GM12878 (cell line): Measurements from ENCODE around the gene STX1A. TPM values are rescaled to one million over a fixed set of nuclear protein-coding genes. Genes with fewer than 3 reads are reported as not detected.
A peak's percentile ranks its signal among the peaks of the same experiment; 100 is the strongest.

Experiments used
- ATAC-seq: fragments of 200-7000 bp; cut with Tn5 transposase; 3 replicates; pipeline ENCODE4 v1.9.1; 2020; ENCODE audit warnings: mild to moderate bottlenecking, moderate library complexity
- BruUV-seq: library from RNA; stranded (reverse); fragments of 400-500 nt; replicated peaks from 2 replicates; lab custom pipeline; 2021; lab: Mats Ljungman, UMichigan
- CTCF ChIA-PET: fragments of 300-600 bp; sonication (Branson Sonifier 250); formaldehyde crosslinking; extraction: SDS; loops from one replicate; lab custom pipeline; 2021; ENCODE audit warnings: inconsistent platforms; lab: Yijun Ruan, JAX
- POLR2A ChIA-PET: fragments of 350-600 bp; formaldehyde crosslinking; extraction: SDS; loops from one replicate; lab custom pipeline; 2021; ENCODE audit warnings: inconsistent platforms; lab: Charles Lee
- RAD21 ChIA-PET: fragments of 300-600 bp; sonication (Branson Sonifier 250); formaldehyde crosslinking; loops from one replicate; lab custom pipeline; 2023; ENCODE audit warnings: antibody characterized with exemption; ENCODE audit not compliant: unreplicated experiment; lab: Charles Lee
- SMC1A ChIA-PET: fragments of 300-600 bp; sonication (Branson Sonifier 250); formaldehyde crosslinking; loops from one replicate; lab custom pipeline; 2023; ENCODE audit not compliant: unreplicated experiment, uncharacterized antibody; lab: Charles Lee
- DNase-seq: peaks from one replicate; pipeline ENCODE4 v3.0.0-alpha.2; 2011; ENCODE audit warnings: low read depth, low spot score
- FAIRE-seq: peaks from 3 replicates; lab custom pipeline; 2011; peaks lifted over from hg19 to GRCh38; lab: Jason Lieb, UNC
- H2AFZ ChIP-seq: 2 replicates; pipeline ENCODE4 v1.6.0; 2011; ENCODE audit warnings: low read depth, low read length, control low read depth; ENCODE audit not compliant: control insufficient read depth
- H3K27ac ChIP-seq: 2 replicates; pipeline ENCODE4 v1.5.1; 2011; ENCODE audit warnings: control low read depth; ENCODE audit not compliant: control insufficient read depth, insufficient read depth
- H3K27me3 ChIP-seq, 2 experiments: replicated peaks in 1 of 2; 2 replicates each; pipeline versions ENCODE4 v1.6.0 to v1.6.1; 2011; ENCODE audit warnings: low read length in 1 of 2; ENCODE audit not compliant: control insufficient read depth in 2 of 2, insufficient read depth in 2 of 2
- H3K36me3 ChIP-seq, 2 experiments: 2 replicates each; pipeline ENCODE4 v1.5.1; 2011; ENCODE audit warnings: low read length in 1 of 2; ENCODE audit not compliant: control insufficient read depth in 2 of 2, insufficient read depth in 2 of 2
- H3K4me1 ChIP-seq: 2 replicates; pipeline ENCODE4 v1.6.1; 2011; ENCODE audit warnings: mild to moderate bottlenecking, low read length, moderate library complexity, mixed read lengths; ENCODE audit not compliant: control insufficient read depth, insufficient read depth
- H3K4me2 ChIP-seq: 2 replicates; pipeline ENCODE4 v1.6.0; 2011; ENCODE audit warnings: control low read depth; ENCODE audit not compliant: control insufficient read depth, insufficient read depth
- H3K4me3 ChIP-seq: fragments of 200-600 bp; sonication (generic); 2 replicates; pipeline ENCODE4 v1.5.1; 2016
- H3K79me2 ChIP-seq: 2 replicates; pipeline ENCODE4 v1.6.0; 2011; ENCODE audit warnings: low read length; ENCODE audit not compliant: control insufficient read depth, insufficient read depth
- H3K9ac ChIP-seq: 2 replicates; pipeline ENCODE4 v1.8.0; 2011; ENCODE audit warnings: low read length, control low read depth, mixed read lengths; ENCODE audit not compliant: control insufficient read depth, insufficient read depth
- H3K9me3 ChIP-seq: replicated peaks from 3 replicates; pipeline ENCODE4 v1.5.1; 2011; ENCODE audit warnings: mild to moderate bottlenecking, low read length; ENCODE audit not compliant: control insufficient read depth, insufficient read depth
- H4K20me1 ChIP-seq: 2 replicates; pipeline ENCODE4 v1.6.0; 2011; ENCODE audit not compliant: control insufficient read depth, insufficient read depth
- ATF2 ChIP-seq: IDR thresholded peaks from 2 replicates; pipeline ENCODE4 v1.6.1; 2012; ENCODE audit warnings: low read length, inconsistent platforms
- POLR2A ChIP-seq: IDR thresholded peaks from 2 replicates; pipeline ENCODE4 v1.6.1; 2011; ENCODE audit warnings: low read depth, mild to moderate bottlenecking, low read length
- POLR2AphosphoS5 ChIP-seq: IDR thresholded peaks from 2 replicates; pipeline ENCODE4 v1.6.1; 2011; ENCODE audit warnings: mild to moderate bottlenecking, low read length, inconsistent platforms
- RFX5 ChIP-seq: IDR thresholded peaks from 2 replicates; pipeline ENCODE4 v1.6.1; 2011; ENCODE audit warnings: low read depth, low read length, improper control_type of control experiment
- WRNIP1 ChIP-seq: IDR thresholded peaks from 2 replicates; pipeline ENCODE4 v1.6.1; 2011; ENCODE audit warnings: low read depth, low read length, improper control_type of control experiment, borderline replicate concordance
- WGBS: methylation state at CpG from one replicate; pipeline ENCODE4 v1.1.6; 2016; ENCODE audit warnings: low lambda C conversion rate; ENCODE audit not compliant: insufficient replicate concordance, insufficient coverage; ENCODE audit errors: missing lambda C conversion rate; 5-methylcytosine and 5-hydroxymethylcytosine counted together
- in situ Hi-C: fragments of 300-500 bp; cut with MboI; formaldehyde crosslinking; loops from 9 replicates; pipeline ENCODE4 v1.14.3; 2018; ENCODE audit warnings: mixed read lengths
- intact Hi-C: fragments of 100-400 bp; cut with micrococcal nuclease; formaldehyde crosslinking; loops from one replicate; pipeline ENCODE4 v1.14.2; 2022; ENCODE audit not compliant: unreplicated experiment
- polyA plus RNA-seq, 11 experiments: library from polyadenylated mRNA; depleted of rRNA in 4 of 11; unstranded in 6 of 11; stranded (reverse) in 5 of 11; fragments of >200 nt; fragmentation: Nextera tagmentation in 4 of 11; fragmentation: Illumina TruSeq in 1 of 11; extraction: Ambion mirVana in 4 of 11; extraction: Trizol in 1 of 11; gene quantifications; 1 replicate in 1 of 11; 2 replicates in 10 of 11; pipeline versions ENCODE4 v1.2.1 to v1.2.3, GENCODE V29; 2011 to 2016; ENCODE audit warnings: inconsistent platforms in 2 of 11, missing spikeins in 2 of 11, low read depth in 1 of 11
- total RNA-seq, 4 experiments: library from RNA; depleted of rRNA in 3 of 4; stranded (reverse); fragments of >200 nt in 3 of 4; fragmentation: Illumina TruSeq in 1 of 4; extraction: Trizol in 1 of 4; gene quantifications; 2 replicates each; pipeline versions ENCODE4 v1.2.1 to v1.2.3, GENCODE V29; 2013 to 2021

STX1A gene
- total and polyA plus RNA-seq, 10 of the 15 experiments (the other 5 are each of a cell fraction or from before 2014, with no cell fraction given): 0.15 to 5.3 (median 2.5) TPM

- peak; percentile 43; the same call in 1 of the 2 replicates for TF ChIP-seq POLR2A
- no peak for TF ChIP-seq ATF2
- no peak for TF ChIP-seq WRNIP1
- WGBS: 86% methylated on average over 7 of the region's 7 CpGs
- SMC1A ChIA-PET: interaction anchor here (0.9 to 1.1 kb wide), 3 partner anchors 13 to 69 kb away, joined by 3 read pairs; no protein-coding TSS in a partner anchor
- DNase-seq (no peak), FAIRE-seq (no peak), ATAC-seq (no peak)
- BruUV-seq: no TSS peak
- RAD21 ChIA-PET: interaction anchor here (0.6 kb wide), 1 partner anchor 365 kb away, joined by 3 read pairs; no protein-coding TSS in a partner anchor
- no peak overlapping the region for H3K4me3 ChIP-seq
- H2AFZ ChIP-seq: no peak overlapping the region
- in situ Hi-C loops (no loop called here), intact Hi-C loops (no loop called here)
- H3K79me2 ChIP-seq: no peaks in the 10 kb centered on the region
- H3K9ac ChIP-seq: no peak overlapping the region
- no peaks in the 10 kb centered on the region for H4K20me1 ChIP-seq
- H3K4me2 ChIP-seq: no peak overlapping the region
- H3K9me3 ChIP-seq: no peaks in the 10 kb centered on the region
- H3K4me1 ChIP-seq: no peaks in the 10 kb centered on the region
- H3K27ac ChIP-seq: no peak overlapping the region
- CTCF ChIA-PET: interaction anchor here (2.1 kb wide), 1 partner anchor 92 kb away, joined by 7 read pairs; no protein-coding TSS in a partner anchor
- POLR2A ChIA-PET: no interaction called here
- peaks cover 8 to 34% of the 10 kb centered on the region in 2 experiments for H3K36me3 ChIP-seq
- H3K27me3 ChIP-seq: no peaks in the 10 kb centered on the region
Observed at GRCh38 chr7:73698410-73698809, 21.1 kb downstream of the STX1A start.

- Histone ChIP-seq H4K20me1 (no peaks in the 10 kb centered on the region), H3K4me2 (no peak overlapping the region), H3K36me3 (peaks cover 19 to 41% of the 10 kb centered on the region in 2 experiments), H3K79me2 (no peaks in the 10 kb centered on the region), H3K9ac (no peak overlapping the region), H3K27me3 (no peaks in the 10 kb centered on the region), H3K4me1 (no peaks in the 10 kb centered on the region), H3K27ac (no peak overlapping the region), H2AFZ (no peak overlapping the region), H3K9me3 (no peaks in the 10 kb centered on the region), H3K4me3 (no peak overlapping the region)
- TF ChIP-seq POLR2AphosphoS5 (peak; percentile 60), RFX5 (no peak)
- intact Hi-C loops: no loop called here
- in situ Hi-C loops: no loop called here
- DNase-seq: no peak
- ATAC-seq: no peak
- CTCF ChIA-PET: interaction anchor here (2.1 kb wide), 1 partner anchor 90 kb away, joined by 7 read pairs; no protein-coding TSS in a partner anchor
- no peak for FAIRE-seq
- RAD21 ChIA-PET: no interaction called here
- 88% methylated on average over 4 of the region's 4 CpGs for WGBS
- BruUV-seq: no TSS peak
- SMC1A ChIA-PET: no interaction called here
- POLR2A ChIA-PET: no interaction called here
Observed at GRCh38 chr7:73696372-73696771, 23.1 kb downstream of the STX1A start.
